HL-60/S4 (cell line): ENCODE data around the gene MAN2C1.
"Not testable (repeated sequence)": the region's sequence is repeated elsewhere in the genome, so short reads cannot be mapped to it uniquely, and the experiment has no call there.

Experiments used
- in situ Hi-C: fragments of 300-500 bp; cut with MboI; formaldehyde crosslinking; loops from 2 replicates; pipeline ENCODE4 v1.14.3; 2022; ENCODE audit warnings: low sequenced_read_pairs

MAN2C1 gene

DNA sequence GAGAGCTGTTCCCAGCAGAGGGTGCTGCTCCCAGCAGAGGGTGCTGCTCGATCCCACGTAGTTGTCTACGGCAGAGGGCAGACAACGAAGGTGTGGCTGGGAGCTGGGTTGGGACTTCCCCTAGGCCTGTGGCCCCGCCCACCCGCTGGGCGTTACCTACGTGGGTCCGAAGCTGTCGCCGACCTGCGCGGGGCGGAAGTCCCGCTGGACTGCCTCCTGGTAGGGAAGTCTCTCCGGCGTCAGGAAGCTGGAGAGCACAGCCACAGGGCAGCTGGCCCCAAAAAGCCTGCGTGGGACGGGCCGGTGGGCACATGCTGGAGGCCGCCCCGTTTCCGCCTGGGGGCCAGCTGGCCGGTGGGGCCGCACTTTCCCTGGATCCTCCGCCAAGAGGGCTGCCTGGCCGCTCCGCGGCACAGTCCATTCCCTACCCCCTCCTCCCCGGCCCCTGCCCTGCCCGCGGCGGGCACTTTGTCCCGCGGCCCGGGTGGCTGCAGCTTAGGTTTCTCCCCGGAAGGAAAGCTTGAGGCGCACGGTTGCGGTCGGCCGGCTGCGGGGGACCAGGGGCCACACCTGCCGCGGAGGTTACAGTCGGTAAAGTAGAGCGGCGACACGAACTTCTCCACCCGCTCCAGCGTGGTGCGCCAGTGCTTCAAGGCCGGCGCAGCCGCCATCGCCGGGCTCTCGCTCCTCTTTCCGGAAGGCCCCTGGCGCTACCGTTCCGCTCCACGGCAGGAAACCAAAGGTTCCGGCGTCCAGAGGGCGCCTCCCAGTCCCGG, at the start of gene MAN2C1:
Gene MAN2C1, minus strand, starts transcription at position 695 of the 776 bp plus-strand sequence. Its CDS starts 24 bp downstream, at position 671.
- in situ Hi-C loops: no loop called here

- in situ Hi-C loops: no loop called here
Measured at GRCh38 chr15:75416584-75416983, 48.2 kb upstream of the MAN2C1 start.

GRCh38 chr15:75410196-75410595, 41.8 kb upstream of the MAN2C1 start:
- in situ Hi-C loops: no loop called here

DNA sequence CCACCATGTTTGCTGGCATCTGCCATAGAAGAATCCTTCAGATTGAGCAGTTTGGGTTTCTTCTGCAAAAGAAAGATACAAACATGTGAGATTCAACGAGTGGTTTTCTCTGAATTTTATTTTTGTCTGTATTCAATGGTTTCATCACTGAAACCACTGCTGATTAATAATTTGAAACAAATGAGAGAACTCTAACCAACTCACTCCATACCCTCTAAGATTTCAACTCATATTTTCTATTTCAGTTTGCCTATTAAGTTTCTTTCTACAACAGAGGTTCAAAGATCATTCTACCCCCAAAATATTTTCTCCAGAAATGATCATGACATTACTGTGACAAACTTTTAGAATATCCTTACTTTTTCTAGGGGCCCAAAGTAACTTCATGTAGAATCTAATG, 38.7 kb upstream of the MAN2C1 start:
- in situ Hi-C loops: no loop called here

- in situ Hi-C loops: no loop called here
Measured at GRCh38 chr15:75403892-75404291, 35.5 kb upstream of the MAN2C1 start.

- in situ Hi-C loops: no loop called here
Measured at GRCh38 chr15:75397494-75397893, 29.1 kb upstream of the MAN2C1 start.

GRCh38 chr15:75389791-75390382, 21.5 kb upstream of the MAN2C1 start:
- in situ Hi-C loops: no loop called here

GRCh38 chr15:75383986-75384385, 15.6 kb upstream of the MAN2C1 start:
- in situ Hi-C loops: not testable (repeated sequence)

DNA sequence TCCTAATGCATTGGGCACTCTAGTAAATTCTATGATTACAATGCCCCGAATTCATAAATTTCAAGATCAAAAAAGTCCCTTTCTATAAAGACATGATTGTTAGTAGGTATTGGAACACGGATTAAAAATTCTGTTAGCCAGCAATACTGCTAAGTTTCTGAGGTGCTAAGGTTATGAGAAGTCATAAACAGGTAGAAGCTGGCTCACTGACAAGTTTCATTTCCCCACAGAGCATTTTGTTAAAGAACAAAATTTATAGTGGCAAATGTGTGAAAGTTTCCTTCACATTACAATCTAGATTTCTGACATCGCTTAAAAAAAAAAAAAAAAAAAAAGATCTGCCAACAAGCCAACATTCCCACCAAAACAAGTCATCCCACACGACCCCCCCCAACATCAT, 12.4 kb upstream of the MAN2C1 start:
- in situ Hi-C loops: no loop called here

GRCh38 chr15:75371901-75372688, 3.7 kb upstream of the MAN2C1 start:
- in situ Hi-C loops: no loop called here

GRCh38 chr15:75371486-75371885, 3.1 kb upstream of the MAN2C1 start:
- in situ Hi-C loops: no loop called here

DNA sequence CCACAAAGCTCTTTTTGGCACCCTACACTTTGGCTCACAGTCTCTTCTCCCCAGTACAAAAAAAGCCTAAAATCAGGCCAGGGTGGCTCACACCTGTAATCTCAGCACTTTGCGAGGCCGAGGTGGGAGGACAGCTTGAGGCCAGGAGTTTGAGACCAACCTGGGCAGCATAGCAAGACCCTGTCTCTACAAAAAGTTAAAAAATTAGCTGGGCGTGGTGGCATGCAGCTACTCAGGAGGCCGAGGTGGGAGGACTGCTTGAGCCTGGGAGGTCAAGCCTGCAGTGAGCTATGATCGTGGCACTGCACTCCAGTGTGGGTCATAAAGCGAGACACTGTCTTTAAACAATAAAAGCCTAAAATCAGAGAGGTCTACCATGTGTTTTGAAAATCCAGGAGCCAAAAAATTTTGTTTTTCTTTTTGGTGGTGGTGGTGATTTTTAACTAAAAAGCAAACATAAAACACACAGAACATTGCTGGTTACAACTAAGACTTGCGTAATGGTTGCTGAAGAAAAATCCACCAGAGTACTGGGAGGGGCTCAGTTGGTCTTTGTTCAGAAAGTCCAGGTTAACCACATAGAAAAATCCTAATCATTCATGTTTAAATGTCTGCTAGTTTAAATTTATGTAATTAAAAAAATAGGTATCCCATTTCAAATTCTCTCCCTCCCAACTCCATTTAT, 1.6 kb upstream of the MAN2C1 start:
- in situ Hi-C loops: no loop called here

GRCh38 chr15:75368689-75369239, 357 bp upstream of the MAN2C1 start:
- in situ Hi-C loops: no loop called here

DNA sequence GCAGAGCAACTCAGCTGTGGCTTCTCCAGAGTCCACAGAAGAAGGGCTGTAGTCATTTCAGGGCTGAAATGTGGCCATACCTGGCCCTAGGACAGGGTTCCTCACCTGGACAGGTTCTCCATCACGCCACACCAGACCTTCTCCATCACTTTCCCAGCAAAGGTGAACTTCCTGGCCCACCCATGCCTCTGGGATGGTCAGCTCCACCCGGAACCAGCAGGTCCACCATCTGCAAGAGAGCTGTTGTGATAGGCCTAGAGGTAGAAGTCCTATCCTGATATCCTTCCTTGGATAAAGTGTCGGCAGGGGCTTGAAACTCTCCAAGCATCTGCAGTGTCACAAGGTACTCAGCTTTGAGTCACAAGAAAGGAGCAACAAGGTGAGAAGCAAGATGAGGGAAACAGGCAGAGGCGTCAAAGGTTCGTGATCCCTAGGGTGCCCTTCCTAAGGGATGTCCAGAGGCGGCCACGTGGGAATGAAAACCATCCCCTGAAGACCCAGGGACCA, 948 bp downstream of the MAN2C1 start:
- in situ Hi-C loops: no loop called here

DNA sequence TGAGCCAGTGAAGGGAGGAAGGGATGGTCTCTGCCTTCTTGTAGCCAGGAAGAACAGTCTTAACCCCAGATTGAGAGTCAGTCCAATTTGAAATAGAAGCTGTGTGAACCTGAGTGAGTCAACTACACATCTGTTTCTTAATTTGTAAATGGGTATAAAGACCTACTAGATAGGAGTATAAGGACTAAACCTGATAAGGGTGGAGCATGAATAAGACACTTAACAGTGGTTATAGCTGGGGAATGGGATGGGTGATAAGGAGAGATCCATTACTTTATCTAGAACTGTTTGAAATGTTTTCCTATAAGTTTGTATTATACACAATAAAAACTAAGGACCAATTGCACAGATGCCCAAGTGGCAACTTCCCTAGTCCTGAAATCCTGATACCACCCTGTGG, 1.4 kb downstream of the MAN2C1 start:
- in situ Hi-C loops: no loop called here

GRCh38 chr15:75366163-75366562, 2.2 kb downstream of the MAN2C1 start:
- in situ Hi-C loops: no loop called here

DNA sequence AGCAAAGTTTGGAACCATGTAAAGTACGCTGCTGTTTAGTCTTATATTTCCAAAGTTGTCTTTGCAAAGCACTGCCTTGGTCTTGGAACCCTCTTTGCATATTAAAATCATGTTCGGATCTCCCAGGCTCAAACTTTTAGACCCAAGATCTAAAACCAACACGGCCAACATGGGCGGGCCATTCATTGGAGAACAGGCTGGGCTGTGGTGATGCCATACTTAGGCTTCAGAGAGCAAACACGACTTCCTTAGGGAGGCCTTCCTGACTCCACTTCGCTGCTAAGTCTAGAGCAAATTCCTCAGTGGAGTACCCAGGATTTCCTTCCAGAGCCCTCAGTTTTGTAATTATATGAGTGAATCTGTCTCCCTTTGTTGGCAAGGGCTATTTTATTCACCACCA, 3.5 kb downstream of the MAN2C1 start:
- in situ Hi-C loops: no loop called here

DNA sequence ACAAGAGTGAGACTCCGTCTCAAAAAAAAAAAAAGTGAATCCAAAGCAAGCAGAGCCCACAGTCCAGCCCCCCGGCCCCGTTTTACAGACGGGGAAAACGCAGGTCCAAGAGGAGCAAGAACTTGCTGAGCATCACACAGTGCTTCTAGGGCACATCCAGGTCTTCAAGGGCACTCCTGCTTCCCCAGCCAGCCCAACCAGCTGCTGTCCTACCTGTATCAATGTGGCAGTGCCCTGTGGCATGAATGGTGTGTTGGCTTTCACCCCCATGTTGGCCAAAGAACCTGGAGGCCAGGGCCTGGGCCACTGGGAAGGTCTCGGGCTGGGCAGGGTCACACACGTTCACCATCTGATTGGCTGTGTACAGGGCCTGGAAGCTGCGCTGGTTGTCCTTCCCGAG, 4.6 kb downstream of the MAN2C1 start:
- in situ Hi-C loops: no loop called here

- in situ Hi-C loops: no loop called here
Measured at GRCh38 chr15:75362642-75363249, 5.7 kb downstream of the MAN2C1 start.

GRCh38 chr15:75361989-75362641, 6.3 kb downstream of the MAN2C1 start:
- in situ Hi-C loops: no loop called here
